Gastroesophageal sphincter (tissue), 4 donors: ENCODE data around the gene HOXA1. TPM values are rescaled to one million over a fixed set of nuclear protein-coding genes. Genes with fewer than 3 reads are reported as not detected.
A peak's percentile ranks its signal among the peaks of the same experiment; 100 is the strongest.

Experiments used
- ATAC-seq: fragments of 150-250 bp; one replicate; pipeline ENCODE4 v1.9.1; 2016; ENCODE audit warnings: mild to moderate bottlenecking, moderate library complexity
- H3K27ac ChIP-seq, 4 donors: fragments of 200-600 bp; sonication (generic) in 3 of 4; 1 replicate in 3 of 4; 2 replicates in 1 of 4; pipeline ENCODE4 v1.5.1; 2016 to 2019
- H3K27me3 ChIP-seq: fragments of 200-600 bp; sonication (generic); one replicate; pipeline ENCODE4 v1.5.1; 2019
- H3K36me3 ChIP-seq, 2 donors: fragments of 200-600 bp; sonication (generic); one replicate each; pipeline ENCODE4 v1.5.1; 2019; ENCODE audit warnings: control low read depth in 1 of 2
- H3K4me1 ChIP-seq, 3 donors: fragments of 200-600 bp; sonication (generic); 1 replicate in 2 of 3; 2 replicates in 1 of 3; pipeline ENCODE4 v1.5.1; 2016 to 2019; ENCODE audit warnings: control low read depth in 2 of 3
- H3K4me3 ChIP-seq, 2 donors: fragments of 200-600 bp; sonication (generic); one replicate each; pipeline ENCODE4 v1.5.1; 2019; ENCODE audit warnings: mild to moderate bottlenecking in 1 of 2, moderate library complexity in 1 of 2
- H3K9me3 ChIP-seq, 3 donors: fragments of 200-600 bp; sonication (generic); one replicate each; pipeline ENCODE4 v1.5.1; 2017 to 2019; ENCODE audit warnings: control low read depth in 2 of 3
- EP300 ChIP-seq: sonication (generic); formaldehyde crosslinking; IDR thresholded peaks from one replicate; pipeline ENCODE4 v1.6.1; 2017; ENCODE audit warnings: antibody characterized with exemption, mild to moderate bottlenecking
- POLR2A ChIP-seq, 2 donors: fragments of 450-650 bp; IDR thresholded peaks; one replicate each; pipeline ENCODE4 v1.6.1; 2017; ENCODE audit warnings: antibody characterized with exemption in 2 of 2, mild to moderate bottlenecking in 2 of 2, moderate library complexity in 1 of 2
- POLR2AphosphoS5 ChIP-seq: sonication (generic); formaldehyde crosslinking; IDR thresholded peaks from one replicate; pipeline ENCODE4 v1.6.1; 2017; ENCODE audit warnings: antibody characterized with exemption
- WGBS, 2 donors: methylation state at CpG; one replicate each; pipeline ENCODE4 v1.1.5; 2018; ENCODE audit warnings: low coverage in 1 of 2; 5-methylcytosine and 5-hydroxymethylcytosine counted together
- total RNA-seq, 4 donors: library from RNA; depleted of rRNA; stranded (reverse); fragments of >200 nt; gene quantifications; one replicate each; pipeline ENCODE4 v1.1.0, GENCODE V29; 2016
- TF ChIP-seq, protein P1 (sequence below), 4 experiments: fragments of 200-600 bp in 2 of 4; fragments of 450-650 bp in 2 of 4; sonication (generic) in 1 of 4; IDR thresholded peaks; one replicate each; pipeline ENCODE4 v1.5.1; 2017 to 2019; ENCODE audit warnings: antibody characterized with exemption in 4 of 4, mild to moderate bottlenecking in 2 of 4, moderate library complexity in 2 of 4

HOXA1 gene
- total RNA-seq, 4 donors from 2014 or later, result 0.23 to 2.3 (median 0.27) TPM; not detected in 1

DNA sequence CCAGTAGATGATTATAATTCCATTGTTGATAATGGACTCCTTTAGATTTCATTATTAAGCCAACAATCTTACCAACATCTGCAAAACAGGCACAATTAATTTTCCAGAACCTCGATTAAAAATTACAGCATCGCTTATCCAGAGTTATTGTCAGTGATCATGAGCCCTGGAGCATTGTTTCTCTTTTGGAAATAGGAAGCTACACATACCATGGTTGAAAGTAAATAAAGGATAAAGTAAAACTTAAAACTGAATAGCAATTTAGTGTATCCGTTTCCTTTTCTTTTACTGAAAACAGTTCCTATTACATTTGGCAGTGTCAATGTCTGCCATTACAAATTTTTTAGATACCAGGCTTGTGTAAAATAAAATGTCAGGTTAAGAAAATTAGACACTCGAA, 16.6 kb upstream of the HOXA1 start:
- Histone ChIP-seq H3K4me3 (peak overlapping the region in 1 of 2 donors; percentile 79), H3K9me3 (no peaks in the 10 kb centered on the region), H3K36me3 (no peaks in the 10 kb centered on the region), H3K4me1 (peaks cover 0 to 50% (median 21%) of the 10 kb centered on the region in 3 donors), H3K27me3 (no peaks in the 10 kb centered on the region), H3K27ac (peak overlapping the region; percentile 94 to 99 (median 98))
- 10 to 12% methylated on average over 4 of the region's 4 CpGs for WGBS, 2 donors
- TF ChIP-seq POLR2AphosphoS5 (no peak), POLR2A (IDR thresholded peaks at IDR 0.05) (no peak), EP300 (no peak)
- TF ChIP-seq, protein P1, sequence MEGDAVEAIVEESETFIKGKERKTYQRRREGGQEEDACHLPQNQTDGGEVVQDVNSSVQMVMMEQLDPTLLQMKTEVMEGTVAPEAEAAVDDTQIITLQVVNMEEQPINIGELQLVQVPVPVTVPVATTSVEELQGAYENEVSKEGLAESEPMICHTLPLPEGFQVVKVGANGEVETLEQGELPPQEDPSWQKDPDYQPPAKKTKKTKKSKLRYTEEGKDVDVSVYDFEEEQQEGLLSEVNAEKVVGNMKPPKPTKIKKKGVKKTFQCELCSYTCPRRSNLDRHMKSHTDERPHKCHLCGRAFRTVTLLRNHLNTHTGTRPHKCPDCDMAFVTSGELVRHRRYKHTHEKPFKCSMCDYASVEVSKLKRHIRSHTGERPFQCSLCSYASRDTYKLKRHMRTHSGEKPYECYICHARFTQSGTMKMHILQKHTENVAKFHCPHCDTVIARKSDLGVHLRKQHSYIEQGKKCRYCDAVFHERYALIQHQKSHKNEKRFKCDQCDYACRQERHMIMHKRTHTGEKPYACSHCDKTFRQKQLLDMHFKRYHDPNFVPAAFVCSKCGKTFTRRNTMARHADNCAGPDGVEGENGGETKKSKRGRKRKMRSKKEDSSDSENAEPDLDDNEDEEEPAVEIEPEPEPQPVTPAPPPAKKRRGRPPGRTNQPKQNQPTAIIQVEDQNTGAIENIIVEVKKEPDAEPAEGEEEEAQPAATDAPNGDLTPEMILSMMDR (IDR thresholded peaks at IDR 0.05), result no peak
- ATAC-seq, result no peak

DNA sequence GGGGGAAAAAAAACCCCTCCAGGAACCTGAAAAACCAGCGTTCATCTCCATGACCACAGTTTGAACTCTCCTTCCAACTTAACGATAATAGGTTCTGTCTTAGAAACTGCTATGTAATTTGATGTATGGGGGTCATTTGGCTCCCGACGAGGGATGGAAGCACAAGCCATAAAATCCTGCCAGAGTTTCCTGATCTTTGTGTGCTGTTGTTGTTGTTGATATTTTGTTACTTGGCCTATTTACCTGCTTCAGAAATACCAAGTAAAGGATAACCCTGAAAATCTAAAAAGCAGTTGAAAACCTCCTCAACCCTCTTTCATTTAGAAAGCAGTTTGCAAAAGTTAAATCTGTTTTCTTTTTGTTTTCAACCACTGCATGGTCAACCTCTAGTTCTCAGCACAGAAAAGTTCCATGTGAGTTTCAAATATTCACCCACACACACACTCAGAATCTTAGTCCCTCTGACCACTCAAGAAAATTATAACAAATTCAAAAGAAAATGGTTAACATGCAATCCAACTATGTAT, 16.0 kb upstream of the HOXA1 start:
- Histone ChIP-seq H3K4me3 (peak overlapping the region in 1 of 2 donors; percentile 79), H3K27me3 (no peaks in the 10 kb centered on the region), H3K27ac (peak overlapping the region; percentile 94 to 99 (median 98)), H3K36me3 (no peaks in the 10 kb centered on the region), H3K4me1 (peaks cover 0 to 56% (median 21%) of the 10 kb centered on the region in 3 donors), H3K9me3 (no peaks in the 10 kb centered on the region)
- TF ChIP-seq POLR2AphosphoS5 (no peak), POLR2A (IDR thresholded peaks at IDR 0.05) (no peak), EP300 (no peak)
- TF ChIP-seq, protein P1 (IDR thresholded peaks at IDR 0.05), result no peak
- WGBS, 2 donors, result 3 to 6% methylated on average over 4 of the region's 4 CpGs
- ATAC-seq, result no peak

DNA sequence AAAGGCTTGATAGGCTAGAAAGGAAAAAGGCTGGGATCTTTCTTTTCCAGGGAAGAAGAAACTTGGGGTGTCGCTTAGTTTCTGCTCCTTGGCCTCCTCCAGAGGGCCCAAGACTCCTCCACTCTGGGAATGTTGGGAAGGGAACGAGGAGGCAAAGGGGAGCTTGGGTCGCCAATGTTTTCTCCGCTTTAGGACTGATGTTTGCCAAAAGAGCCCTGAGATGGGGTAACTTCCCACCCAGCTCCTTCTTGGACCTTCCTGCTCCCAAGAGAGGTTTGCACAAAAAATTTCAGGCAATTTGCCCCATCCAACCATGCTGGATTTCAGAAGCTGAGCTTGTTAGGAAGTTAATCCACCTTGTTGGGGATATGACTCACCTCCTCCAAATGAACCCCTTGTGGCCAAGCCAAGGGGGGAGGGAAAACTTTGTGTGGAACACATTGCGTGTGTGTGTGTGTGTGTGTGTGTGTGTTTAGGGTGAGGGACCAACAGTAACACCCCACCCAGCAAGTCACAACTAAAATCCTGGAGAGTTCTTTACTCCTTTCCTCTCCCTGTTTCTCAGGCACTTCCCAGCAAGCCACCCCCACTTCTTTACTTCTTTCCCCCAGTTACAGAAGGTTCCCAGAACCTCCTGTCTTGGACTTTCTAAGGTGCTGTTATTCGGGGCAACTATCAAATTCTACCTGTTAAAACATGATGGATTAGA, 15.4 kb upstream of the HOXA1 start:
- H3K4me3 ChIP-seq, result peak overlapping the region; percentile 1 to 79
- peak; percentile 30 for ATAC-seq

DNA sequence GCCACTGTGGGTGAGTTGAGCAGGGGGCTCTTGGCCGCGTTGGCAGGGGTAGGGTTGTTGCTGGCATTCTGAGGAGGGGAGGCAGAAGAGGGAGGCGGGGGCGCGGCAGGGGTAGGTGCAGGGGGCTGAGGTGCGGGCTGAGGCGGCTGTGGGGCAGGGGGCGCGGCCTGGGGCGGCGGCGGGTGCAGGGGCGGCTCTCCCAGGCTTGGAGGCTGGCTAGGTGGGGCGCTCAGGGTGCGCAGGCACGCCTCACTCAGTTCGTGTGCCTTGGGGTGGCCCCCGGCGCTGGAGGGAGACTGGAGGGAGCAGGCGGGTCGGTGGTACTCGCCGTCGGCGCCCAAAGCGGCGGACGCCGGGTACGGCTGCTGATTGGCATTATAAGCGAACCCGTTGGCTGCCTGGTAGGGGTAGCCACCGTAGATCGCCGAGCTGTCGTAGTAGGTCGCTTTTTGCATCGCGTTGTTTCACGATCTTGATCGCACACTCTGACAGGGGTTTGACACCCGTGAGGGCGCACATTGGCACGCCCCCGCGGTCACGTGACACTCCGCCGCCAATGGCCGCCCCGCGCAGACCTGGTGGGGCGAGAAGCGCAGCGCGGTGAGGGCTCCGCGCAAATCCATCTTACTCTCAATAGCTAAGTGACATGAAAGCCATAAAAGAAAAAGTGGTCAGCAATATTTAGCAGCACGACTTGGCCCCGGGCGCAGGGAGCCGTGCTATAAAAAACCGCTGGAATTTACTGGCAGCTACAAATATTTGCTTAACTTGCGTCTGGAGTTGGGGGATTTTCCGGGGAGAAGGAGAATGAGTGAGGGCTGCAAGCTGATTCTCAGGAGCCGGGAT, 14.6 kb upstream of the HOXA1 start:
- no peaks in the 10 kb centered on the region for H3K27me3 ChIP-seq
- TF ChIP-seq POLR2A (IDR thresholded peaks at IDR 0.05) (no peak), POLR2AphosphoS5 (peak; percentile 74)
- TF ChIP-seq, protein P1 (IDR thresholded peaks at IDR 0.05), result peak in 1 of 4 experiments; percentile 5
- peak overlapping the region; percentile 94 to 99 (median 98) for H3K27ac ChIP-seq
- H3K9me3 ChIP-seq, result no peaks in the 10 kb centered on the region
- peak; percentile 56 for ATAC-seq
- no peaks in the 10 kb centered on the region for H3K36me3 ChIP-seq
- H3K4me1 ChIP-seq, result peaks cover 0 to 69% (median 21%) of the 10 kb centered on the region in 3 donors
- peak overlapping the region; percentile 1 to 79 for H3K4me3 ChIP-seq
- 19 to 23% methylated on average over 9 to 13 of the region's 66 CpGs for WGBS, 2 donors

More for the DNA sequence above, 15.4 kb upstream of the HOXA1 start:
- Histone ChIP-seq H3K4me1 (peaks cover 0 to 61% (median 21%) of the 10 kb centered on the region in 3 donors), H3K36me3 (no peaks in the 10 kb centered on the region), H3K9me3 (no peaks in the 10 kb centered on the region), H3K27ac (peak overlapping the region; percentile 94 to 99 (median 98)), H3K27me3 (no peaks in the 10 kb centered on the region)
- no peak for TF ChIP-seq POLR2A (IDR thresholded peaks at IDR 0.05)
- no peak for TF ChIP-seq EP300
- TF ChIP-seq, protein P1 (IDR thresholded peaks at IDR 0.05), result peak in 1 of 4 experiments; percentile 9
- TF ChIP-seq POLR2AphosphoS5, result peak; percentile 84
- 0% methylated on average over 3 to 5 of the region's 6 CpGs for WGBS, 2 donors
